GM12892 (cell line): ENCODE data around the gene TMEM120B.

Experiments
- POLR2A ChIP-seq: IDR thresholded peaks from 2 replicates; pipeline ENCODE4 v1.6.1; 2011; ENCODE audit warnings: low read depth, low read length, control low read depth
- TAF1 ChIP-seq: IDR thresholded peaks from 2 replicates; pipeline ENCODE4 v1.6.1; 2011; ENCODE audit warnings: low read depth, mild to moderate bottlenecking, control low read depth, low read length, borderline replicate concordance

GRCh38 chr12:121817648-121818043 is 105.1 kb downstream of the TMEM120B start:
- TF ChIP-seq POLR2A (no peak), TAF1 (no peak)
